IMR-90 (cell line): ENCODE measurements around the gene OR6C2. TPM values are rescaled to one million over a fixed set of nuclear protein-coding genes. Genes with fewer than 3 reads are reported as not detected.

Experiments
- ATAC-seq: fragments of 200-7000 bp; cut with Tn5 transposase; 2 replicates; pipeline ENCODE4 v1.9.1; 2020; ENCODE audit warnings: low read depth, mild to moderate bottlenecking, moderate library complexity
- BruUV-seq: library from RNA; stranded (reverse); fragments of 400-500 nt; replicated peaks from 2 replicates; lab custom pipeline; 2021; lab: Mats Ljungman, UMichigan
- CTCF ChIA-PET: fragments of 300-600 bp; formaldehyde crosslinking; extraction: SDS; loops from one replicate; lab custom pipeline; 2021; ENCODE audit warnings: antibody characterized with exemption; lab: Yijun Ruan, JAX
- POLR2A ChIA-PET: fragments of 300-600 bp; sonication (Branson Sonifier 250); formaldehyde crosslinking; loops from one replicate; lab custom pipeline; 2022; ENCODE audit warnings: antibody characterized with exemption; ENCODE audit not compliant: unreplicated experiment; lab: Charles Lee
- DNase-seq: peaks from one replicate; pipeline ENCODE4 v3.0.0; 2013
- H2AFZ ChIP-seq: replicated peaks from 2 replicates; pipeline ENCODE3; 2013; ENCODE audit warnings: low read length, mild to moderate bottlenecking; ENCODE audit not compliant: poor library complexity
- H2AK5ac ChIP-seq: 2 replicates; pipeline ENCODE4 v1.6.1; 2013; ENCODE audit warnings: low read depth, low read length, inconsistent platforms
- H2AK9ac ChIP-seq: replicated peaks from 2 replicates; pipeline ENCODE3; 2013; ENCODE audit warnings: mild to moderate bottlenecking, low read depth, low read length, moderate library complexity; ENCODE audit not compliant: poor library complexity
- H2BK120ac ChIP-seq: 2 replicates; pipeline ENCODE4 v1.6.1; 2013; ENCODE audit warnings: low read depth, low read length, inconsistent platforms
- H2BK15ac ChIP-seq: 3 replicates; pipeline ENCODE4 v1.6.1; 2013; ENCODE audit warnings: low read depth, low read length, inconsistent platforms
- H2BK20ac ChIP-seq: 2 replicates; pipeline ENCODE4 v1.6.1; 2013; ENCODE audit warnings: low read depth, mild to moderate bottlenecking, inconsistent platforms, low read length, moderate library complexity
- H2BK5ac ChIP-seq: 2 replicates; pipeline ENCODE4 v1.6.1; 2013; ENCODE audit warnings: mild to moderate bottlenecking, low read depth, low read length, inconsistent platforms; ENCODE audit not compliant: poor library complexity, severe bottlenecking
- H3K14ac ChIP-seq: replicated peaks from 2 replicates; pipeline ENCODE4 v1.6.1; 2013; ENCODE audit warnings: low read depth, low read length, inconsistent platforms
- H3K18ac ChIP-seq: 2 replicates; pipeline ENCODE4 v1.6.1; 2013; ENCODE audit warnings: low read depth, low read length, control low read depth
- H3K23ac ChIP-seq: 2 replicates; pipeline ENCODE4 v1.6.1; 2013; ENCODE audit warnings: low read depth, low read length, inconsistent platforms
- H3K27ac ChIP-seq: 2 replicates; pipeline ENCODE4 v1.5.1; 2013; ENCODE audit warnings: mild to moderate bottlenecking, control low read depth, low read length; ENCODE audit not compliant: insufficient read depth
- H3K27me3 ChIP-seq: 2 replicates; pipeline ENCODE4 v1.6.1; 2013; ENCODE audit warnings: low read length; ENCODE audit not compliant: control insufficient read depth, insufficient read depth
- H3K36me3 ChIP-seq: 2 replicates; pipeline ENCODE4 v1.6.1; 2013; ENCODE audit warnings: low read length, mixed read lengths; ENCODE audit not compliant: control insufficient read depth, insufficient read depth
- H3K4ac ChIP-seq: 2 replicates; pipeline ENCODE4 v1.6.1; 2013; ENCODE audit warnings: low read depth, low read length, inconsistent platforms
- H3K4me1 ChIP-seq: 2 replicates; pipeline ENCODE4 v1.6.1; 2013; ENCODE audit warnings: low read length, mixed read lengths; ENCODE audit not compliant: control insufficient read depth, insufficient read depth
- H3K4me2 ChIP-seq: 2 replicates; pipeline ENCODE4 v1.6.1; 2013; ENCODE audit warnings: low read depth, mild to moderate bottlenecking, control low read depth, low read length, moderate library complexity
- H3K4me3 ChIP-seq: 2 replicates; pipeline ENCODE4 v1.5.1; 2013; ENCODE audit warnings: low read depth, mild to moderate bottlenecking, control low read depth, low read length, moderate library complexity; ENCODE audit not compliant: insufficient read depth
- H3K56ac ChIP-seq: 2 replicates; pipeline ENCODE4 v1.6.1; 2013; ENCODE audit warnings: low read length, inconsistent platforms; ENCODE audit not compliant: insufficient read depth; ENCODE audit errors: extremely low read depth
- H3K79me1 ChIP-seq, 2 experiments: 2 replicates each; pipeline ENCODE4 v1.6.1; 2013; ENCODE audit warnings: low read length in 2 of 2, inconsistent platforms in 1 of 2, low read depth in 1 of 2
- H3K9ac ChIP-seq: 2 replicates; pipeline ENCODE4 v1.6.1; 2013; ENCODE audit warnings: low read depth, low read length, control low read depth
- H3K9me1 ChIP-seq: 2 replicates; pipeline ENCODE4 v1.6.1; 2013; ENCODE audit warnings: low read length, inconsistent platforms; ENCODE audit not compliant: insufficient read depth
- H3K9me3 ChIP-seq: 2 replicates; pipeline ENCODE4 v1.6.1; 2013; ENCODE audit warnings: low read length; ENCODE audit not compliant: control insufficient read depth, insufficient read depth
- H4K20me1 ChIP-seq: 2 replicates; pipeline ENCODE4 v1.6.1; 2013; ENCODE audit warnings: low read length, inconsistent platforms; ENCODE audit not compliant: insufficient read depth
- H4K5ac ChIP-seq: 2 replicates; pipeline ENCODE4 v1.6.1; 2013; ENCODE audit warnings: mild to moderate bottlenecking, low read depth, low read length, control low read depth
- H4K8ac ChIP-seq, 2 experiments: 2 replicates each; pipeline ENCODE4 v1.6.1; 2013; ENCODE audit warnings: low read depth in 2 of 2, low read length in 2 of 2, control low read depth in 1 of 2, inconsistent platforms in 1 of 2
- H4K91ac ChIP-seq: 2 replicates; pipeline ENCODE4 v1.6.1; 2013; ENCODE audit warnings: low read depth, low read length, inconsistent platforms; ENCODE audit not compliant: insufficient read depth
- CTCF ChIP-seq: conservative IDR thresholded peaks from 2 replicates; pipeline ENCODE4 v1.5.1; 2012; ENCODE audit warnings: mild to moderate bottlenecking, low read depth, low read length, improper control_type of control experiment
- ELK1 ChIP-seq: fragments of 150-350 bp; IDR thresholded peaks from 2 replicates; pipeline ENCODE4 v1.6.1; 2016; ENCODE audit warnings: low read depth, mild to moderate bottlenecking, low read length, moderate library complexity, borderline replicate concordance
- MAZ ChIP-seq: IDR thresholded peaks from 2 replicates; pipeline ENCODE4 v1.6.1; 2012; ENCODE audit warnings: low read depth, mild to moderate bottlenecking, low read length, improper control_type of control experiment, moderate library complexity, borderline replicate concordance
- MXI1 ChIP-seq: IDR thresholded peaks from 2 replicates; pipeline ENCODE4 v1.6.1; 2012; ENCODE audit warnings: low read depth, mild to moderate bottlenecking, low read length, moderate library complexity, borderline replicate concordance
- RFX5 ChIP-seq: IDR thresholded peaks from 2 replicates; pipeline ENCODE4 v1.8.0; 2012; ENCODE audit warnings: low read depth, mild to moderate bottlenecking, low read length, moderate library complexity
- SMC3 ChIP-seq: fragments of 150-350 bp; IDR thresholded peaks from 2 replicates; pipeline ENCODE4 v1.6.1; 2016; ENCODE audit warnings: low read depth, mild to moderate bottlenecking, antibody characterized with exemption, low read length, moderate library complexity
- WGBS, 2 experiments: methylation state at CpG; one replicate each; pipeline versions ENCODE4 v1.1.5 to v1.1.7; 2013; ENCODE audit warnings: missing lambda C conversion rate in 2 of 2; ENCODE audit not compliant: insufficient read length in 1 of 2; ENCODE audit errors: extremely low coverage in 2 of 2; 5-methylcytosine and 5-hydroxymethylcytosine counted together
- dilution Hi-C: fragments of 300-500 bp; cut with HindIII; formaldehyde crosslinking; loops from one replicate; pipeline ENCODE4 v1.14.3; 2018; ENCODE audit warnings: low sequenced_read_pairs; ENCODE audit not compliant: unreplicated experiment
- in situ Hi-C: fragments of 300-500 bp; cut with MboI; formaldehyde crosslinking; loops from 3 replicates; pipeline ENCODE4 v1.14.3; 2019; ENCODE audit warnings: low sequenced_read_pairs, inconsistent platforms, mixed read lengths
- intact Hi-C: fragments of 100-400 bp; cut with micrococcal nuclease; formaldehyde crosslinking; loops from 2 replicates; pipeline ENCODE4 v1.10.0; 2022
- polyA plus RNA-seq, 3 experiments: library from polyadenylated mRNA; depleted of rRNA; stranded (reverse); fragments of >200 nt; gene quantifications; 2 replicates each; pipeline ENCODE4 v1.2.3, GENCODE V29; 2012; ENCODE audit warnings: low replicate concordance in 1 of 3
- total RNA-seq: library from RNA; depleted of rRNA; stranded (reverse); fragments of >200 nt; gene quantifications from 2 replicates; pipeline ENCODE4 v1.2.3, GENCODE V29; 2012
- TF ChIP-seq, protein P1 (sequence below): fragments of 150-350 bp; IDR thresholded peaks from 2 replicates; pipeline ENCODE4 v1.6.1; 2017; ENCODE audit warnings: mild to moderate bottlenecking, antibody characterized with exemption, low read length, low read depth

The OR6C2 gene
- total and polyA plus RNA-seq, 2 of the 4 experiments (the other 2 are of a cell fraction), result not detected

- no CpG with 5 or more reads among the region's 1 CpG for WGBS, 2 experiments
- intact Hi-C loops (no loop called here), in situ Hi-C loops (no loop called here), dilution Hi-C loops (no loop called here)
- no peaks in the 10 kb centered on the region for H3K27me3 ChIP-seq
- no peak overlapping the region for H3K23ac ChIP-seq
- H2BK5ac ChIP-seq, result no peak overlapping the region
- ChIA-PET CTCF (no interaction called here), POLR2A (no interaction called here)
- H4K20me1 ChIP-seq, result no peaks in the 10 kb centered on the region
- H3K4me1 ChIP-seq, result no peaks in the 10 kb centered on the region
- ATAC-seq (no peak), DNase-seq (no peak)
- no peak overlapping the region for H4K5ac ChIP-seq
- H2BK20ac ChIP-seq, result no peak overlapping the region
- no peak overlapping the region for H3K56ac ChIP-seq
- no peak for TF ChIP-seq ELK1
- no peak for TF ChIP-seq SMC3
- no peak for TF ChIP-seq CTCF
- TF ChIP-seq MXI1, result no peak
- TF ChIP-seq RFX5, result no peak
- TF ChIP-seq, protein P1, sequence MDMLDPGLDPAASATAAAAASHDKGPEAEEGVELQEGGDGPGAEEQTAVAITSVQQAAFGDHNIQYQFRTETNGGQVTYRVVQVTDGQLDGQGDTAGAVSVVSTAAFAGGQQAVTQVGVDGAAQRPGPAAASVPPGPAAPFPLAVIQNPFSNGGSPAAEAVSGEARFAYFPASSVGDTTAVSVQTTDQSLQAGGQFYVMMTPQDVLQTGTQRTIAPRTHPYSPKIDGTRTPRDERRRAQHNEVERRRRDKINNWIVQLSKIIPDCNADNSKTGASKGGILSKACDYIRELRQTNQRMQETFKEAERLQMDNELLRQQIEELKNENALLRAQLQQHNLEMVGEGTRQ, result no peak
- no peak for TF ChIP-seq MAZ
- BruUV-seq, result no TSS peak
- no peaks in the 10 kb centered on the region for H3K36me3 ChIP-seq
- H2AK9ac ChIP-seq, result no peak overlapping the region
- H2AK5ac ChIP-seq, result no peak overlapping the region
- no peak overlapping the region for H3K4ac ChIP-seq
- no peak overlapping the region for H2AFZ ChIP-seq
- no peak overlapping the region for H4K8ac ChIP-seq
- no peak overlapping the region for H3K9ac ChIP-seq
- H3K4me3 ChIP-seq, result no peak overlapping the region
- no peak overlapping the region for H3K18ac ChIP-seq
- no peak overlapping the region for H3K14ac ChIP-seq
- no peaks in the 10 kb centered on the region for H3K79me1 ChIP-seq
- no peak overlapping the region for H3K27ac ChIP-seq
- H2BK120ac ChIP-seq, result no peak overlapping the region
- no peaks in the 10 kb centered on the region for H3K9me1 ChIP-seq
- H3K4me2 ChIP-seq, result no peak overlapping the region
- no peak overlapping the region for H2BK15ac ChIP-seq
- no peaks in the 10 kb centered on the region for H3K9me3 ChIP-seq
- no peak overlapping the region for H4K91ac ChIP-seq
These were observed 47.5 kb upstream of the OR6C2 start for GRCh38 chr12:55396326-55396725.
